HG03175 (cell line): ENCODE results near the gene UBE3A.

Experiments
- ATAC-seq: cut with Tn5 transposase; IDR thresholded peaks from one replicate; pipeline ENCODE4 v1.9.1; 2021; ENCODE audit warnings: mild to moderate bottlenecking, moderate library complexity; ENCODE audit not compliant: unreplicated experiment

Gene UBE3A

GRCh38 chr15:25335279-25335678, 103.5 kb downstream of the UBE3A start:
- ATAC-seq: no peak

- ATAC-seq: no peak
Observed at GRCh38 chr15:25333049-25333448, 105.8 kb downstream of the UBE3A start.

- ATAC-seq: no peak
Observed at GRCh38 chr15:25332306-25332705, 106.5 kb downstream of the UBE3A start.

- ATAC-seq: no peak
Observed at GRCh38 chr15:25331860-25332259, 107.0 kb downstream of the UBE3A start.

- no peak for ATAC-seq
Observed at GRCh38 chr15:25331404-25331803, 107.4 kb downstream of the UBE3A start.

GRCh38 chr15:25329696-25330095, 109.1 kb downstream of the UBE3A start:
- ATAC-seq: no peak

- no peak for ATAC-seq
Observed at GRCh38 chr15:25327686-25328085, 111.1 kb downstream of the UBE3A start.

- no peak for ATAC-seq
Observed at GRCh38 chr15:25325187-25325586, 113.6 kb downstream of the UBE3A start.

GRCh38 chr15:25323420-25323819, 115.4 kb downstream of the UBE3A start:
- ATAC-seq: no peak

- no peak for ATAC-seq
Observed at GRCh38 chr15:25287823-25288222, 151.0 kb downstream of the UBE3A start.
